H9 (cell line): Measurements from ENCODE around the gene ZNF628. TPM values are rescaled to one million over a fixed set of nuclear protein-coding genes. Genes with fewer than 3 reads are reported as not detected.

ENCODE experiments used
- DNase-seq: peaks from one replicate; pipeline ENCODE4 v3.0.0-alpha.2; 2017
- H2AFZ ChIP-seq: one replicate; pipeline ENCODE4 v1.6.1; 2013; ENCODE audit warnings: mild to moderate bottlenecking, low read length, control low read depth, moderate library complexity
- H2AK5ac ChIP-seq: 2 replicates; pipeline ENCODE4 v1.6.1; 2013; ENCODE audit warnings: low read length, control low read depth, mixed read lengths; ENCODE audit not compliant: insufficient read length
- H2BK120ac ChIP-seq: one replicate; pipeline ENCODE4 v1.6.1; 2013; ENCODE audit warnings: low read depth, mild to moderate bottlenecking, low read length, control low read depth, inconsistent platforms; ENCODE audit not compliant: poor library complexity, severe bottlenecking
- H2BK12ac ChIP-seq: 2 replicates; pipeline ENCODE4 v1.6.1; 2013; ENCODE audit warnings: low read length, control low read depth, mixed read lengths, low read depth; ENCODE audit not compliant: insufficient read length
- H2BK15ac ChIP-seq: 2 replicates; pipeline ENCODE4 v1.6.1; 2013; ENCODE audit warnings: low read depth, low read length, control low read depth
- H2BK20ac ChIP-seq: one replicate; pipeline ENCODE4 v1.6.1; 2013; ENCODE audit warnings: low read depth, mild to moderate bottlenecking, low read length, control low read depth, inconsistent platforms; ENCODE audit not compliant: poor library complexity, severe bottlenecking
- H2BK5ac ChIP-seq: 2 replicates; pipeline ENCODE4 v1.6.1; 2013; ENCODE audit warnings: low read length, control low read depth, mixed read lengths; ENCODE audit not compliant: insufficient read length
- H3K14ac ChIP-seq: 2 replicates; pipeline ENCODE4 v1.6.1; 2013; ENCODE audit warnings: low read length, control low read depth; ENCODE audit not compliant: insufficient read depth
- H3K18ac ChIP-seq: 2 replicates; pipeline ENCODE4 v1.6.1; 2013; ENCODE audit warnings: low read depth, mild to moderate bottlenecking, mixed read lengths, low read length, control low read depth; ENCODE audit not compliant: insufficient read length
- H3K23ac ChIP-seq: 2 replicates; pipeline ENCODE4 v1.6.1; 2013; ENCODE audit warnings: low read length, control low read depth, mixed read lengths, low read depth; ENCODE audit not compliant: insufficient read length
- H3K23me2 ChIP-seq: 2 replicates; pipeline ENCODE4 v1.6.1; 2013; ENCODE audit warnings: low read depth, mild to moderate bottlenecking, mixed read lengths, low read length, control low read depth; ENCODE audit not compliant: insufficient read length, poor library complexity, severe bottlenecking
- H3K27ac ChIP-seq: 2 replicates; pipeline ENCODE4 v1.5.1; 2013; ENCODE audit warnings: low read length, control low read depth, mixed read lengths, low read depth; ENCODE audit not compliant: insufficient read length
- H3K27me3 ChIP-seq: 2 replicates; pipeline ENCODE4 v1.6.1; 2013; ENCODE audit warnings: low read length, control low read depth, inconsistent platforms; ENCODE audit not compliant: insufficient read depth
- H3K4ac ChIP-seq: 2 replicates; pipeline ENCODE4 v1.6.1; 2013; ENCODE audit warnings: low read depth, mild to moderate bottlenecking, control low read depth, inconsistent platforms, low read length, moderate library complexity
- H3K4me1 ChIP-seq: 2 replicates; pipeline ENCODE4 v1.6.1; 2013; ENCODE audit warnings: low read length, control low read depth, inconsistent platforms; ENCODE audit not compliant: insufficient read depth
- H3K4me2 ChIP-seq: 2 replicates; pipeline ENCODE4 v1.6.1; 2013; ENCODE audit warnings: low read length, control low read depth, mixed read lengths; ENCODE audit not compliant: insufficient read length, insufficient read depth
- H3K56ac ChIP-seq: 2 replicates; pipeline ENCODE4 v1.6.1; 2013; ENCODE audit warnings: low read depth, mild to moderate bottlenecking, mixed read lengths, low read length, control low read depth; ENCODE audit not compliant: insufficient read length
- H3K79me1 ChIP-seq: 2 replicates; pipeline ENCODE4 v1.6.1; 2013; ENCODE audit warnings: low read depth, mild to moderate bottlenecking, moderate library complexity, low read length, control low read depth, inconsistent platforms; ENCODE audit not compliant: insufficient read depth, poor library complexity, severe bottlenecking
- H3K79me2 ChIP-seq: 2 replicates; pipeline ENCODE4 v1.6.1; 2013; ENCODE audit warnings: low read length, control low read depth, inconsistent platforms; ENCODE audit not compliant: insufficient read depth
- H3K9ac ChIP-seq: 2 replicates; pipeline ENCODE4 v1.6.1; 2013; ENCODE audit warnings: low read length, control low read depth, mixed read lengths; ENCODE audit not compliant: insufficient read length; ENCODE audit errors: extremely low read depth
- H3K9me3 ChIP-seq: one replicate; pipeline ENCODE4 v1.6.1; 2013; ENCODE audit warnings: low read depth, low read length, inconsistent platforms; ENCODE audit not compliant: control insufficient read depth
- H3T11ph ChIP-seq: one replicate; pipeline ENCODE4 v1.6.1; 2013; ENCODE audit warnings: mild to moderate bottlenecking, low read length, control low read depth, inconsistent platforms
- H4K20me1 ChIP-seq: one replicate; pipeline ENCODE4 v1.6.1; 2013; ENCODE audit not compliant: control insufficient read depth, insufficient read length, insufficient read depth
- H4K5ac ChIP-seq: 2 replicates; pipeline ENCODE4 v1.6.1; 2013; ENCODE audit warnings: low read depth, mild to moderate bottlenecking, mixed read lengths, low read length, control low read depth; ENCODE audit not compliant: insufficient read length
- H4K8ac ChIP-seq: replicated peaks from 2 replicates; pipeline ENCODE4 v1.6.1; 2013; ENCODE audit warnings: low read length, control low read depth, mixed read lengths, low read depth; ENCODE audit not compliant: insufficient read length
- H4K91ac ChIP-seq: 2 replicates; pipeline ENCODE4 v1.6.1; 2013; ENCODE audit warnings: low read depth, mild to moderate bottlenecking, moderate library complexity, mixed read lengths, low read length, control low read depth; ENCODE audit not compliant: insufficient read length
- H3K27ac Mint-ChIP-seq, 3 experiments: 2 replicates in 2 of 3; 3 replicates in 1 of 3; pipeline ENCODE4 v1.8.0; 2020 to 2021; ENCODE audit warnings: mixed read lengths in 3 of 3, mild to moderate bottlenecking in 1 of 3, moderate library complexity in 1 of 3
- H3K27me3 Mint-ChIP-seq: 2 replicates; pipeline ENCODE4 v1.8.0; 2021; ENCODE audit warnings: low read depth, mild to moderate bottlenecking, moderate library complexity, mixed read lengths
- H3K36me3 Mint-ChIP-seq, 3 experiments: 2 replicates in 2 of 3; 3 replicates in 1 of 3; pipeline ENCODE4 v1.8.0; 2020 to 2021; ENCODE audit warnings: low read depth in 3 of 3, mixed read lengths in 3 of 3; ENCODE audit not compliant: insufficient read depth in 1 of 3
- H3K4me1 Mint-ChIP-seq, 2 experiments: 2 replicates each; pipeline ENCODE4 v1.8.0; 2020; ENCODE audit warnings: mixed read lengths in 2 of 2
- H3K4me3 Mint-ChIP-seq, 2 experiments: 2 replicates in 1 of 2; 3 replicates in 1 of 2; pipeline ENCODE4 v1.8.0; 2020 to 2021; ENCODE audit warnings: mild to moderate bottlenecking in 2 of 2, mixed read lengths in 2 of 2, moderate library complexity in 1 of 2
- H3K9me3 Mint-ChIP-seq, 2 experiments: 2 replicates in 1 of 2; 3 replicates in 1 of 2; pipeline ENCODE4 v1.8.0; 2020; ENCODE audit warnings: mild to moderate bottlenecking in 2 of 2, mixed read lengths in 2 of 2, moderate library complexity in 1 of 2
- WGBS: extraction: QIAGEN DNeasy Blood & Tissue Kit; methylation state at CpG from one replicate; pipeline ENCODE4 v1.1.7; 2013; ENCODE audit warnings: missing lambda C conversion rate, low lambda C conversion rate, mixed read lengths; ENCODE audit not compliant: insufficient read length; ENCODE audit errors: extremely low coverage; 5-methylcytosine and 5-hydroxymethylcytosine counted together
- total RNA-seq: library from RNA; stranded (reverse); gene quantifications from 2 replicates; pipeline ENCODE4 v1.2.1, GENCODE V29; 2021
- TF ChIP-seq, protein P1 (sequence below): fragments of 200-600 bp; sonication (generic); conservative IDR thresholded peaks from 3 replicates; pipeline ENCODE4 v1.8.0; 2021; ENCODE audit warnings: antibody characterized with exemption, mild to moderate bottlenecking

The ZNF628 gene
- total RNA-seq, 1 experiment from 2014 or later = 16.6 TPM

DNA sequence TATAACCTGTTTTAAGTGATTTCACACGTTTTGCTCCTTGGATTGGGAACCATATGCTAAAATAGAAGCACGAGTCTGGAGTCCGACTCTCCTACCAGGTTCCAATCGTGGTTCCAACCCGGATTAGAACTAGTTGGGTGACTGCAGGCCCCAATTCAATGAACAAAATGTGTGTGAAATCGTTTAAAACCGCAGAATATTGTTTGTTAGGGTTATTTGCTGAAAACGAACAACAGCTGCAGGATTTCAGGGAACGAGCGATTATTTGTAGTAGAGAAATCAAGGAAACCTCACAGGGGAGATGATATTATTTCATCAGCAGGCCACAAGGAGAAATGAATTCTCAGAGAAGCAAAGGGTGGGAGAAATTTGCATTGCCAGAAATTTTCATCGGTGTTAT, 28.6 kb downstream of the ZNF628 start:
- no peak overlapping the region for H3K4me3 Mint-ChIP-seq

More for the DNA sequence above, 28.6 kb downstream of the ZNF628 start:
- H3K27me3 Mint-ChIP-seq = peaks cover 63% of the 10 kb centered on the region
- no peaks in the 10 kb centered on the region for H4K20me1 ChIP-seq
- TF ChIP-seq, protein P1, sequence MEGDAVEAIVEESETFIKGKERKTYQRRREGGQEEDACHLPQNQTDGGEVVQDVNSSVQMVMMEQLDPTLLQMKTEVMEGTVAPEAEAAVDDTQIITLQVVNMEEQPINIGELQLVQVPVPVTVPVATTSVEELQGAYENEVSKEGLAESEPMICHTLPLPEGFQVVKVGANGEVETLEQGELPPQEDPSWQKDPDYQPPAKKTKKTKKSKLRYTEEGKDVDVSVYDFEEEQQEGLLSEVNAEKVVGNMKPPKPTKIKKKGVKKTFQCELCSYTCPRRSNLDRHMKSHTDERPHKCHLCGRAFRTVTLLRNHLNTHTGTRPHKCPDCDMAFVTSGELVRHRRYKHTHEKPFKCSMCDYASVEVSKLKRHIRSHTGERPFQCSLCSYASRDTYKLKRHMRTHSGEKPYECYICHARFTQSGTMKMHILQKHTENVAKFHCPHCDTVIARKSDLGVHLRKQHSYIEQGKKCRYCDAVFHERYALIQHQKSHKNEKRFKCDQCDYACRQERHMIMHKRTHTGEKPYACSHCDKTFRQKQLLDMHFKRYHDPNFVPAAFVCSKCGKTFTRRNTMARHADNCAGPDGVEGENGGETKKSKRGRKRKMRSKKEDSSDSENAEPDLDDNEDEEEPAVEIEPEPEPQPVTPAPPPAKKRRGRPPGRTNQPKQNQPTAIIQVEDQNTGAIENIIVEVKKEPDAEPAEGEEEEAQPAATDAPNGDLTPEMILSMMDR = no peak
- no peaks in the 10 kb centered on the region for H3K9me3 ChIP-seq
- no peak overlapping the region for H2BK120ac ChIP-seq
- H3K27me3 ChIP-seq = peaks cover 5% of the 10 kb centered on the region
- H2AK5ac ChIP-seq = no peak overlapping the region
- H3K36me3 Mint-ChIP-seq = peaks cover 3 to 8% (median 7%) of the 10 kb centered on the region in 3 experiments
- no peak overlapping the region for H3K27ac Mint-ChIP-seq
- H3K18ac ChIP-seq = no peak overlapping the region
- H3K79me1 ChIP-seq = no peaks in the 10 kb centered on the region
- H4K8ac ChIP-seq = no peak overlapping the region
- H3K23ac ChIP-seq = no peak overlapping the region
- H3K4me1 ChIP-seq = no peaks in the 10 kb centered on the region
- H2BK12ac ChIP-seq = no peak overlapping the region
- H3K4me1 Mint-ChIP-seq = 0 out of 4 replicates have a peak, but pooled peaks cover 0 to 2% of the 10 kb centered on the region in 2 experiments
- no peak overlapping the region for H4K91ac ChIP-seq
- no peak overlapping the region for H4K5ac ChIP-seq
- no peak overlapping the region for H3K4me2 ChIP-seq
- H3K14ac ChIP-seq = no peak overlapping the region
- no peak overlapping the region for H3K9ac ChIP-seq
- DNase-seq = no peak
- H2BK20ac ChIP-seq = no peak overlapping the region
- no peak overlapping the region for H3K56ac ChIP-seq
- H3K27ac ChIP-seq = no peak overlapping the region
- H3T11ph ChIP-seq = no peak overlapping the region
- peaks cover 11 to 19% of the 10 kb centered on the region in 2 experiments for H3K9me3 Mint-ChIP-seq
- no peak overlapping the region for H2BK15ac ChIP-seq
- no peak overlapping the region for H2AFZ ChIP-seq
- no peak overlapping the region for H2BK5ac ChIP-seq
- WGBS = no CpG with 5 or more reads among the region's 11 CpGs
- no peaks in the 10 kb centered on the region for H3K23me2 ChIP-seq
- H3K4ac ChIP-seq = no peak overlapping the region
- H3K79me2 ChIP-seq = no peaks in the 10 kb centered on the region
